H7 (cell line): ENCODE results near the gene NR3C2. TPM values are rescaled to one million over a fixed set of nuclear protein-coding genes. Genes with fewer than 3 reads are reported as not detected.

Experiments used
- DNase-seq: peaks from one replicate; pipeline ENCODE4 v3.0.0; 2012
- H3K27me3 ChIP-seq: 2 replicates; pipeline ENCODE4 v1.6.0; 2011; ENCODE audit warnings: mild to moderate bottlenecking, low read length; ENCODE audit not compliant: control insufficient read depth, insufficient read depth
- H3K36me3 ChIP-seq: replicated peaks from 2 replicates; pipeline ENCODE4 v1.5.1; 2011; ENCODE audit warnings: low read length; ENCODE audit not compliant: control insufficient read depth, insufficient read depth
- H3K4me3 ChIP-seq: 2 replicates; pipeline ENCODE4 v1.5.1; 2011; ENCODE audit warnings: low read depth, mild to moderate bottlenecking, control low read depth, low read length, moderate library complexity; ENCODE audit not compliant: insufficient read depth
- total RNA-seq: library from RNA; depleted of rRNA; stranded (reverse); fragments of >200 nt; shearing (Covaris generic); gene quantifications from 2 replicates; pipeline ENCODE4 v1.2.3, GENCODE V29; 2014

Gene NR3C2
- total RNA-seq, 1 experiment from 2014 or later = 0.55 TPM

DNA sequence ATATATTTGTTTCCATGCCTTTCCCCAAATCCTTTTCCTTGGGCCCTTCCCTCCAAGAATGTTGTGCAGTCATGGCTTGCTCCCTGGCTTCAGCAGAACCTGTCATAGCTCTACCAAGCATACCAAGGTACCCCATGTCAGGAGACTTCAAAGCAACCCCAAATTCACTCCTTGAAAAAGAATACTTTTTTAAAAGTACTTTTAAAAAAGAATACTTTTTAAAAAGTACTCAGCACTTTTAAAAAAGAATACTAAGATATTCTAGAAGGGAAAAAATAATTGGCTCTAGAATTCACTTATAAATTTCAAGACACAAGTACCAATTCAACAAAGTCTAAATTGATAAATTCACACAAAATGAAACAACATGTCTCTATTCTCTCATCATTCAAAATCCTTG is 76.0 kb downstream of the NR3C2 start:
- Histone ChIP-seq H3K36me3 (no peaks in the 10 kb centered on the region), H3K27me3 (no peaks in the 10 kb centered on the region), H3K4me3 (no peak overlapping the region)
- no peak for DNase-seq

DNA sequence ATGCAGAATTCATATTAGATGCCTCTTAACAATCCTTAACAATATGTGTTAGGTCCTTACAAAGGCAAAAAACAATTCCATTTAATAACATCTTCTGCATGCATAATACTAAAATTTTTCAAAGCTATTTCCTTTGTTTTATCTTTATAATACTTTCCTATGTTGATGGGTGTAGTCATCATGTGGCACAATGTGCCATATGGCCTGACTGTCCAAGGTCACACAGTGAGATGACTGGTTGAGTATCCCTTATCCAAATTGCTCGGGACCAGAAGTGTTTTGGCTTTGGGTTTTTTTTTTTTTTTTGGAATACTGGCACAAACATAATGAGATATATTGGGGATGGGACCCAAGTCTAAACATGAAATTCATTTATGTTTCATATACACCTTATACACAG is 77.7 kb downstream of the NR3C2 start:
- H3K4me3 ChIP-seq = no peak overlapping the region
- H3K36me3 ChIP-seq = no peaks in the 10 kb centered on the region
- H3K27me3 ChIP-seq = no peaks in the 10 kb centered on the region
- no peak for DNase-seq

DNA sequence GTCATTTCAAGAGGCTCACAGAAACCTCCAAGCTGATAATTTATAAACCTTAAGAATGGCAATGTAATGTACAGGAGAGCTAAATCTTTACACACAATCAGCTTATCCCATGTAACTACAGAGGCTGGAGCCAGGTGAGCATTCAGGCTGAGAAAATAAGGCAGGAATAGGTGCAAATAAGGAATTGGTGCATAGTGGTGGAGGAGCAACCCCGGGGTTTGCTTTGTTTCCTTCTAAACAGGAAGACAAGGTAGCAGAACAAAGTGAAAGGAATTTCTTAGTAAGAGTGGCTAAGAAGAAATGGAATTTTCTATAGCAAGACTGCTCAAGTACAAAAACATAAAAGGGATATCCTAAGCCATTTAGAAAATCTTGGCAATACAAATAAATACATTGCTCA is 82.4 kb downstream of the NR3C2 start:
- H3K36me3 ChIP-seq = no peaks in the 10 kb centered on the region
- no peaks in the 10 kb centered on the region for H3K27me3 ChIP-seq
- DNase-seq = peak; percentile 5

DNA sequence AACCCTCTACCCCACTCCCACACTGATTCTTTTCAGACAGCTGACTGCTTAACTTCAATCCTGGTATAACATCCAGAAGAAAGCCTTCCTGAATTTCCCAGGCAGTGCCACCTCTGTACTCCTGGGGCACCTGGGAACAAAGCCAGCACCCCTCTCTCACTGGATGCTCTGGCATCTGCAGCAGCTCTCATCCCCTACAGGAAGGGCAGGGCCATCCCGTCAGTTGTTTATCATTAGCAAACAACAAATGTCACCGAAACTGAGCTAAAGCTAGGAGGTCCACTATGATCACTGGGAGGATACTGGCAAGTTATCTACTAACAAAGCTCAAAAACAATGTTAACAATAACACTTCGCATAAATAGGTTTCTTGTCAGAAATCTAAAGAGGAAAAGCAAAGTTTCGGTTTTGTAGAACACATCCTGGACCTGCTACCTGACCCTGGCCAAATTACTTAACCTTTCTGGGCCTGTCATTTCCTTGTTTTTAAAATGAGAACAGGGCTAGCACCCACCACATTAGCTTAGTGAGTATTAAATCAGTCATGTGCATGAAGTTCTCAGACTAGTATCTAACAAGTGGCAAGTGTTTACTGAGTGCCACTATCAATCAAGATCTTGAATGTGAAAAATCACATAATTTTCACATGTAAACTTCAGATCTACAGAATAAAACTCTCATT is 86.6 kb downstream of the NR3C2 start:
- DNase-seq = no peak
- H3K4me3 ChIP-seq = no peak overlapping the region
- no peaks in the 10 kb centered on the region for H3K36me3 ChIP-seq
- no peaks in the 10 kb centered on the region for H3K27me3 ChIP-seq

More for the DNA sequence above, 82.4 kb downstream of the NR3C2 start:
- H3K4me3 ChIP-seq = no peak overlapping the region

DNA sequence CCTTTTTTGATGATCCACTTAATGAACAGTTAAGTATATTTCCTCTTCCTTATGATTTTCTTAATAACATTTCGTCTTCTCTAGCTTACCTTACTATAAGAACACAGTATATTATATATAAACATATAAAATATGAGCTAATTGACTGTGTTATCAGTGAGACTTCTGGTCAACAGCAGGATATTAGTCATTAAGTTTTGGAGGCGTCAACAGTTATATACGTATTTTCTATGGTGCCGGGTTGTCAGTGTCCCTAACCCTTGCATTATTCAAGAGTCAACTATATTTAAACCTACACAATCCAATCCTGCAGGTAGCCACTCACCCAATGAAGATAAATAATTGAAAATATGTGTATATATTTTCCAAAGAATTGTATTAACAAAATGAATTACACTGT is 88.0 kb downstream of the NR3C2 start:
- Histone ChIP-seq H3K4me3 (no peak overlapping the region), H3K36me3 (no peaks in the 10 kb centered on the region), H3K27me3 (no peaks in the 10 kb centered on the region)
- no peak for DNase-seq

DNA sequence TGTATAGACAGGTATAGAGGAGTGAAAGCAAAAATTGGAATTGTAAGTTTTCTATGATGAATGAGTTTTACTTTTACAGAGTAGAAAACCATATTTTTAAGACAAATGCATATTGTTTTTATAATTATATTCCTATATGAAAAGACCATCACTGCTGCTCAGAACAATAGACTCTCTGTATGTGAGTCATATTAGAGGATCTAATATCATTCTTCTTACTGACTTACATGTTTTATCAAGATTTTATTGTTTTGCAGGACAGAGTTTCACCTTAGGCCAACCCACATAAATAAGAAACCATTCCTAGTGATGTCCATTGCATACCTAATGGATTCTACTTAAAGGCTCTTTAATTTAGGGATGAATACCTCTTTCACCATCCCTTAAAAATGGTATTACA is 88.6 kb downstream of the NR3C2 start:
- no peak for DNase-seq
- no peaks in the 10 kb centered on the region for H3K36me3 ChIP-seq
- no peaks in the 10 kb centered on the region for H3K27me3 ChIP-seq
- no peak overlapping the region for H3K4me3 ChIP-seq

DNA sequence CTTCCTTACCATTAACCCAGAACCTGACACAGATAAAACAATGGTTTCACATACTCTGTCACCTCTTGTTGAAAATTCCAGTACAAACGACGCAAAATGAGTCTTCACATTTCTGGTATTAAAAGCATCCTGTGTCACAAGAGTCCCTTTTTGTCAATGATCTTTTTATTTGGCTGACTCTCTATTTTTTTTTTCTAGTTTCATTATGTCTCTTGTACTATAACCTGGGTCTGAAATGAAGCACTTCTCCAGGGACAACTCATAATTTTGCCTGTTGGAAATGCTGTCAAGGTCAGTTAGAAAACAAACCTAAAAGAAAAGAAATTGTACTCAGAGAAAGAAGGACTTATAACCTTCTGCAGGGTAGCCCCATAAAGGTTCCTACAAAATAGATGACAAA is 93.1 kb downstream of the NR3C2 start:
- H3K36me3 ChIP-seq = no peaks in the 10 kb centered on the region
- no peaks in the 10 kb centered on the region for H3K27me3 ChIP-seq
- H3K4me3 ChIP-seq = no peak overlapping the region
- no peak for DNase-seq

DNA sequence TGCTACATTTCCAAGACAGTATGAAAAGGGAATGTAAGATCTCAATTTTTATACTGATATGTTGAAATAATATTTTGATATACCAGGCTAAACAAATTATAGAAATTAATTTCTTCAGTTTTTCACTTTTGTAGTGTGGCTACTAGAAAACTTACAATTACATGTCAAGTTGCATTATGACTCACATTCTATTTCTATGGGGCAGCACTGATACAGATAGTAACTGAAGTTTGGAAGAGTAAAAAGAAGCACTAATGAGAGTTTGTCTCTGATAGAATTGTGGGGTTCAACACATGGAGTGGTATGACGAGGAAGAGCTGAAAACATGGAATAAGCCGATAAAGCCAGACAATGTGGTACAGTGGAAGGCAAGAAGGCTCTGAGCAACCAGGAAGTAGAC is 95.6 kb downstream of the NR3C2 start:
- H3K36me3 ChIP-seq = no peaks in the 10 kb centered on the region
- DNase-seq = no peak
- no peak overlapping the region for H3K4me3 ChIP-seq
- no peaks in the 10 kb centered on the region for H3K27me3 ChIP-seq

DNA sequence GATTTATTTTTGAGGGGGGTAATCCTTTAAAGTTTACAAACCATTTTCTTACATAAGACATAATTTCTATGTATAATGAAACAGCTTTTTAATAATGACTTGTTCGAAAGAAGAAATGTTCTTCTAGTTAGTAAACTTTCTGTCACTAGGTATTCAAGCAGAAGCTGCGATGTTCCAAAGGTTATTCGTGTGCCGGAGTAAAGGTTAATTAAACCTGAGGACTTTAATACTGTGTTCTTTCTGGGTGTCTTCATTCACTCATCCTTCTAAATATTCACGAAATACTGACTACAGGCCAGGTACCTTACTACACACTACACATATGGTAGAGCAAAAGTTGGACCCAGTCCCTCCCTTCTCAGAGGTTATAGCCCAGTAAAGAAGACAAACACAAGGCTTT is 96.7 kb downstream of the NR3C2 start:
- H3K27me3 ChIP-seq = no peaks in the 10 kb centered on the region
- no peak overlapping the region for H3K4me3 ChIP-seq
- no peak for DNase-seq
- H3K36me3 ChIP-seq = no peaks in the 10 kb centered on the region

DNA sequence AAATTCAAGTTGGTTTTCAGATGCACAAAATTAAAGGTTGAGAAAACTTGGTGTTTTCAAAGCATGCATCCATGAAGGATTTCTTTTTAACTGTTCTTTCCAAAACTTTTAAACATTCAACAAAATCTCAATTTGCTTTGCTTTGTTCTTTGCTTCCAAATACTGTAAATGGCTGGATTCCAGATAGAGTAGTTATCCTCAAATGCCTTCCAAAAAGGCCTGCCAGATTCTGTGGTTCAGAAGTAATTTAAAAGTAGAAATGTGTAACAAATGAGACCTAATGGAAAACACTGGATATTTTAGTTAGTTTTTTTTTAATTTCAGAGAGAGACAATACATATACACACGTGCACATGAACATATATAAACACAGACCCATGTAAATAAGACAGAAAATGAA is 97.3 kb downstream of the NR3C2 start:
- DNase-seq = no peak
- Histone ChIP-seq H3K4me3 (no peak overlapping the region), H3K36me3 (no peaks in the 10 kb centered on the region), H3K27me3 (no peaks in the 10 kb centered on the region)

DNA sequence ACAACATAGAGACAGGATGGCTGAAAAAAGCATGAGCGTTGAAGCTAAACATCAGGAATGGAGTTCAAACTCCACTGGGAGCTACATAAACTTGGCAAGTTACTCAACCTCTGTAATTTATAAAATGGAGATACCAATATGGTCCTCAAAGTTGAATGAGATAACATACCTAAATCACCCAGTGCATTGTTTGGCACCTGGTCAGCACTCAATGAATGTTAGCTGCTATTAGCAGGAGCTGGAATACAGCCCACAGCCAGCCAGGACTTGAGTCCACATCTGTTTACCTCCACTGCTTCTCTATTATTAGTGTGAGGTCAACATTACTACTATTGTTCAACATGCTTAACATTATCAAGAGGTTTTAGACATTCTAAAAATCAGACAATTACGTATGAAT is 97.9 kb downstream of the NR3C2 start:
- Histone ChIP-seq H3K36me3 (no peaks in the 10 kb centered on the region), H3K27me3 (no peaks in the 10 kb centered on the region), H3K4me3 (no peak overlapping the region)
- no peak for DNase-seq

DNA sequence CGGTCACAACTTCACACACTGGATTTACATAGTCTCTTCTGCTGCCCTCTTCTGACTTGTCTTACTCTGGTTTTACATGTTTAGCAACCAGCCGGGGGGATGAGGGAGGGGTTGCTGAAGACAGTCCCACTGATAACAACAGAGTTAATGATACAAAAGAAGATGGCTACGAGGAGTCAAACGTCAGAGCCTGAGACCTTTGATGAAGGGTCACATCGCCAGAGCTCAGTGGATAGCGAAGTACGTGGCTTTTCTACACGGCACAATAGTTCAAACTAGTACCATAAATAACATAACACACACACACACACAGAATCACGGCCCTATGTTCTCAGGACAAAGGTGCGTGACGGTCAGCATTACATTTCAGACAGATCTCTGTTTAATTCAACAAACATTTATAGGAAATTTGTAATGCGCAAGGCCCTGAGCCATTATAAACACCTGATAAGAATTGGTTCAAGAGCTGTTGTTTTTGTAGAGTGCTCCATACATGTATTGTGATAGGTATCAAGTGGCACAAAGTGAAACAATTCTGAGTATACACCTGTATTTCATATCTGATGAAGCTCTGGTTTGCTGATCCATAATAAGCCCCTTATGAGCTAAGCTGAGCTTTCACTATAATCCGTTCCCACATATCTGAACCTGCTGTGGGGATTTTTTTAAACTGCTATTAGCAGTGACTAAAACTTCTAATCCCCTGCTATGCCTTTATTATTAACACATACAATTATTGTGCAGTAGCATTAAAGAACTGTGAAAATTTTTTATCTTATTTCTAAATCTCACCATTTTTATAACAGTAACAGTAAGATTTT is 100.0 kb downstream of the NR3C2 start:
- Histone ChIP-seq H3K4me3 (no peak overlapping the region), H3K27me3 (no peaks in the 10 kb centered on the region), H3K36me3 (no peaks in the 10 kb centered on the region)
- no peak for DNase-seq

DNA sequence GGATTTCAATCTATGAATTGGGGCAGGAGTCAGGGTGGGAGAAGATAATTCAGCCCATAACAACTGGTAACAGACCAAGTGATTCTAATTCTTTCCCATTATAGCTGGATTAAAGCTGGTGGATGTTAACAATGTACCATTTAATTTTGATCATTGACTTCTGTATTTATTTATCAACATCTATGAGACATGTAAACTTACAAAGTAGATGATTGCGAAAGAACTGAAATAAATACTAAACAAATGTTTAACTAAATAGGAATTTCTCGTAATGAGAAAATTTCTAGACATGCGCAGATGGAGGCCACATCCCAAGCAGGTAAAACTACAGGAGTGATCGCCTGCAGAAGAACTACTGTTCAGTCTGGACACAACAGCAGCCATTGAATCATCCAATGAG is 107.1 kb downstream of the NR3C2 start:
- Histone ChIP-seq H3K4me3 (no peak overlapping the region), H3K36me3 (no peaks in the 10 kb centered on the region), H3K27me3 (no peaks in the 10 kb centered on the region)
- no peak for DNase-seq

DNA sequence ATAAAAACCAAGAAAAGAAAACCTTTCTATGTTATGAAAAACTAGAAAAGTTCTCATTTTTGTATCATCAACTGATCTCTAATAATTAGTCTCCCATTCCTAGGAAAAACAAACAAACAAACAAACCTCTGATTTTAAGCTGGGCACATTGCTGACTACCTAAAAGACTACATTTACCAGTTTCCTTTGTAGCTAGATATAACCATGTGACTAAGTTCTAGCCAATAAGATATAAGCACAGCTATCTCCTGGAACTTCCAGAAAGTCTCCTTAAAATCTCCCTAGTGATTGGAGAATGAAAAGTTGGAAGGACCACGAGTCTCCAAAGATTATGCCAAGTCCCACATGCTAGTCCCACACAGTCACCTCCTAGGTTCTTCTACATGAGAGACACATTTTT is 108.9 kb downstream of the NR3C2 start:
- no peak for DNase-seq
- Histone ChIP-seq H3K4me3 (no peak overlapping the region), H3K27me3 (no peaks in the 10 kb centered on the region), H3K36me3 (no peaks in the 10 kb centered on the region)

DNA sequence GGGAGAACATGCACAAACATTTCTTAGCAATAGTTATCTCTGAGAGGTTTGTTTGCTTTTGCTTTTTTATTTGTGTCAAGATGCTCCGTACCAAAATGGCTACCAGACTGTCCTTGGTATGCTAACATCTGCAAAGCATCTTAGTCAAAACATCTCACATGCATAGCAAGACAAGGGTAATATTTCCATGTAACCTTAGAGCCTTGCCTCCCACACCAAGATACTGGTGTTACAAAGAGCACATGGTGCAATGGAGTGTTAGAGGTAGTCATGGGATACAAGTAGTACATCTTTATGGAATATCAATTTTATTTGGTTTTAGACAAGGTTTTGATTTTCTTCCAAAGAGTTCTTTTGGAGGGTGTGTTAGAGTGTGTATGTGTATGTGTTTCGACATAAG is 109.7 kb downstream of the NR3C2 start:
- DNase-seq = no peak
- no peaks in the 10 kb centered on the region for H3K36me3 ChIP-seq
- H3K4me3 ChIP-seq = no peak overlapping the region
- H3K27me3 ChIP-seq = no peaks in the 10 kb centered on the region
